PC-3 (cell line): ENCODE data around the gene IL3RA. TPM values are rescaled to one million over a fixed set of nuclear protein-coding genes. Genes with fewer than 3 reads are reported as not detected.

Experiments used
- ATAC-seq: fragments of 200-7000 bp; cut with Tn5 transposase; 2 replicates; pipeline ENCODE4 v1.9.1; 2020; ENCODE audit warnings: mild to moderate bottlenecking, moderate library complexity
- BruUV-seq: library from RNA; stranded (reverse); fragments of 400-500 nt; replicated peaks from 2 replicates; lab custom pipeline; 2021; lab: Mats Ljungman, UMichigan
- CTCF ChIA-PET: fragments of 300-600 bp; sonication (Branson Sonifier 250); formaldehyde crosslinking; loops from one replicate; lab custom pipeline; 2022; ENCODE audit warnings: antibody characterized with exemption; lab: Charles Lee
- POLR2A ChIA-PET: fragments of 300-600 bp; sonication (Branson Sonifier 250); formaldehyde crosslinking; loops from one replicate; lab custom pipeline; 2022; ENCODE audit warnings: antibody characterized with exemption; ENCODE audit not compliant: unreplicated experiment; lab: Charles Lee
- DNase-seq: peaks from one replicate; pipeline ENCODE4 v3.0.0-alpha.2; 2015
- H2AFZ ChIP-seq: fragments of 300-600 bp; sonication (generic); 2 replicates; pipeline ENCODE4 v1.6.0; 2016; ENCODE audit warnings: antibody characterized with exemption, low read length
- H3F3A ChIP-seq: fragments of 300-600 bp; sonication (generic); one replicate; pipeline ENCODE4 v1.6.0; 2017; ENCODE audit warnings: antibody characterized with exemption, low read length, control low read depth, mild to moderate bottlenecking; ENCODE audit not compliant: unreplicated experiment
- H3K27ac ChIP-seq: fragments of 300-600 bp; sonication (generic); 2 replicates; pipeline ENCODE4 v1.5.1; 2016; ENCODE audit warnings: mild to moderate bottlenecking, low read length
- H3K27me3 ChIP-seq: fragments of 300-600 bp; sonication (generic); 2 replicates; pipeline ENCODE4 v1.6.1; 2016; ENCODE audit warnings: low read length, mixed read lengths
- H3K36me3 ChIP-seq: fragments of 300-600 bp; sonication (generic); 2 replicates; pipeline ENCODE4 v1.6.1; 2016; ENCODE audit warnings: low read depth, mixed run types, low read length, mixed read lengths
- H3K4me1 ChIP-seq: fragments of 300-600 bp; sonication (generic); 2 replicates; pipeline ENCODE4 v1.5.1; 2016; ENCODE audit warnings: low read length; ENCODE audit not compliant: insufficient read depth
- H3K4me2 ChIP-seq: fragments of 300-600 bp; sonication (generic); 2 replicates; pipeline ENCODE4 v1.6.0; 2016; ENCODE audit warnings: low read length
- H3K4me3 ChIP-seq: fragments of 300-600 bp; sonication (generic); 2 replicates; pipeline ENCODE4 v1.5.1; 2016; ENCODE audit warnings: mild to moderate bottlenecking, low read length, mixed read lengths
- H3K79me2 ChIP-seq: fragments of 300-600 bp; sonication (generic); 2 replicates; pipeline ENCODE4 v1.6.1; 2017; ENCODE audit warnings: low read length, mixed read lengths
- H3K9ac ChIP-seq: fragments of 300-600 bp; sonication (generic); 2 replicates; pipeline ENCODE4 v1.6.0; 2016; ENCODE audit warnings: mild to moderate bottlenecking, low read length
- H3K9me2 ChIP-seq: fragments of 300-600 bp; sonication (generic); replicated peaks from 2 replicates; pipeline ENCODE4 v1.6.1; 2016; ENCODE audit warnings: mixed run types, low read length, mixed read lengths
- H3K9me3 ChIP-seq: fragments of 300-600 bp; sonication (generic); 2 replicates; pipeline ENCODE4 v1.6.1; 2016; ENCODE audit warnings: low read length, mixed read lengths
- H4K20me1 ChIP-seq: fragments of 300-600 bp; sonication (generic); 2 replicates; pipeline ENCODE4 v1.6.1; 2016; ENCODE audit warnings: low read length, mixed read lengths
- EZH2 ChIP-seq: fragments of 300-600 bp; sonication (generic); IDR thresholded peaks from one replicate; pipeline ENCODE4 v1.6.1; 2017; ENCODE audit warnings: antibody characterized with exemption, mild to moderate bottlenecking, low read length; ENCODE audit not compliant: unreplicated experiment
- EZH2phosphoT487 ChIP-seq: fragments of 300-600 bp; sonication (generic); IDR thresholded peaks from 2 replicates; pipeline ENCODE4 v1.6.1; 2018; ENCODE audit warnings: mild to moderate bottlenecking, antibody characterized with exemption, low read length, borderline replicate concordance
- intact Hi-C: fragments of 100-400 bp; cut with micrococcal nuclease; formaldehyde crosslinking; loops from 2 replicates; pipeline ENCODE4 v1.9.0; 2023
- total RNA-seq: library from RNA; depleted of rRNA; stranded (reverse); fragments of >200 nt; gene quantifications from 2 replicates; pipeline ENCODE4 v1.2.3, GENCODE V29; 2014
- TF ChIP-seq, protein P1 (sequence below): fragments of 300-600 bp; sonication (generic); conservative IDR thresholded peaks from 2 replicates; pipeline ENCODE4 v1.5.1; 2017; ENCODE audit warnings: antibody characterized with exemption, low read depth, mild to moderate bottlenecking, low read length

The IL3RA gene
- total RNA-seq, 1 experiment from 2014 or later, result not detected

DNA sequence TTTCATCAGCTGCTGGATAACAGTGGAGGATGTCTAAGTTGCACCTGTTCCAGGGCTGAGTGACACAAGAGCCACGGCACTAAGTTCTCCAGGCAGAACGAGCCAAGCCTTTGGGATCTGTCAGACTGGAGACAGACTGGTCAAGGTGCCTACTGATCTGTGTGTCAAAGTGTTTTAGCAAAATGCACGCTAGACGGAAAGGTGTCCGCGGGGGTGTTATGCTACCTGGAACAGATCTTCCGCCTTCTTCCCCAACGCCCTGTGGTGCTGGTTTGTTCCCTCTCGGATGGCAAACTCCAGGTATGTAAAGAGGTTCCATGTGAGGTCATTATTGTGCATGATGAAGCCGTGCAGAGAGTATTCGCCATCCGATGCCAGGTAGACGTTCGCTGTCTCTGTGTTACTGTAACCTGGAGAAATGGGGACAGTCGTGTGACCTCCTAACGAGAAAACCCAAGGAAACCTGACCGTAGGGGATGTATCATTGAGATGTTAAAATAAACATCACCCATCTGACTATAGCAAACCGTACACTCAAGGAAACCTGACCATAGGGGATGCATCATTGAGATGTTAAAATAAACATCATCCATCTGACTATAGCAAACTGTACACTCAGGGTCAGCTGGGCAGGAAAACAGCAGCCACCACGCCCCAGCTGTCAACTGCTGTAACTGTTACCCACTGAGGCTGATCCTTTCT, 85.0 kb downstream of the IL3RA start:
- Histone ChIP-seq H3F3A (no peaks in the 10 kb centered on the region), H3K27me3 (no peaks in the 10 kb centered on the region), H3K79me2 (no peaks in the 10 kb centered on the region), H3K4me3 (no peak overlapping the region), H4K20me1 (no peaks in the 10 kb centered on the region), H3K9me3 (no peaks in the 10 kb centered on the region), H3K4me1 (peaks cover 8% of the 10 kb centered on the region; the same call in 1 of the 2 replicates), H3K9ac (no peak overlapping the region), H3K27ac (no peak overlapping the region), H3K4me2 (no peak overlapping the region), H3K36me3 (peaks cover 8% of the 10 kb centered on the region; the same call in 1 of the 2 replicates), H3K9me2 (no peaks in the 10 kb centered on the region), H2AFZ (no peak overlapping the region)
- ChIA-PET POLR2A (no interaction called here), CTCF (no interaction called here)
- TF ChIP-seq, protein P1, sequence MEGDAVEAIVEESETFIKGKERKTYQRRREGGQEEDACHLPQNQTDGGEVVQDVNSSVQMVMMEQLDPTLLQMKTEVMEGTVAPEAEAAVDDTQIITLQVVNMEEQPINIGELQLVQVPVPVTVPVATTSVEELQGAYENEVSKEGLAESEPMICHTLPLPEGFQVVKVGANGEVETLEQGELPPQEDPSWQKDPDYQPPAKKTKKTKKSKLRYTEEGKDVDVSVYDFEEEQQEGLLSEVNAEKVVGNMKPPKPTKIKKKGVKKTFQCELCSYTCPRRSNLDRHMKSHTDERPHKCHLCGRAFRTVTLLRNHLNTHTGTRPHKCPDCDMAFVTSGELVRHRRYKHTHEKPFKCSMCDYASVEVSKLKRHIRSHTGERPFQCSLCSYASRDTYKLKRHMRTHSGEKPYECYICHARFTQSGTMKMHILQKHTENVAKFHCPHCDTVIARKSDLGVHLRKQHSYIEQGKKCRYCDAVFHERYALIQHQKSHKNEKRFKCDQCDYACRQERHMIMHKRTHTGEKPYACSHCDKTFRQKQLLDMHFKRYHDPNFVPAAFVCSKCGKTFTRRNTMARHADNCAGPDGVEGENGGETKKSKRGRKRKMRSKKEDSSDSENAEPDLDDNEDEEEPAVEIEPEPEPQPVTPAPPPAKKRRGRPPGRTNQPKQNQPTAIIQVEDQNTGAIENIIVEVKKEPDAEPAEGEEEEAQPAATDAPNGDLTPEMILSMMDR, result no peak
- BruUV-seq, result no TSS peak
- DNase-seq (no peak), ATAC-seq (no peak)
- intact Hi-C loops, result no loop called here

DNA sequence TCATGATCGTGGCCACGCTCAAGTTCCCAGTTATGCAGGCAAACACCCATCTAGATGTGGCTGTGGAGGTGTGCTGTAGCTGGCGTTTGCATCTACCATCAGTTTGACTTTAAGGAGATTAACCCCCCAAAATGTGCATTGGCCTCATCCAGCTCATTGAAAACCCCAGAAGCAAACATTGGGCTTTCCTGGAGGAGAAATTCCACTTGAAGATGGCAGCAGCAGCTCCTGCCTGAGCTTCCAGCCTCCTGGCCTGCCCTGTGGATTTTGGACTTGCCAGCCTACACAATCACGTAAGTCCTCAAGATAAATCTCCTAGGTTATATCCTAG, 85.5 kb downstream of the IL3RA start:
- Histone ChIP-seq H2AFZ (no peak overlapping the region), H3K4me2 (no peak overlapping the region), H3K79me2 (no peaks in the 10 kb centered on the region), H3K9me2 (no peaks in the 10 kb centered on the region), H3K4me1 (peaks cover 8% of the 10 kb centered on the region; the same call in 1 of the 2 replicates), H3K4me3 (no peak overlapping the region), H3K9ac (no peak overlapping the region), H3F3A (no peaks in the 10 kb centered on the region), H3K9me3 (no peaks in the 10 kb centered on the region), H4K20me1 (no peaks in the 10 kb centered on the region), H3K27me3 (no peaks in the 10 kb centered on the region), H3K27ac (no peak overlapping the region), H3K36me3 (peaks cover 8% of the 10 kb centered on the region; the same call in 1 of the 2 replicates)
- DNase-seq (no peak), ATAC-seq (no peak)
- ChIA-PET CTCF (no interaction called here), POLR2A (no interaction called here)
- intact Hi-C loops, result no loop called here
- no TSS peak for BruUV-seq
- no peak for TF ChIP-seq EZH2phosphoT487
- TF ChIP-seq EZH2, result no peak
- TF ChIP-seq, protein P1, result no peak

DNA sequence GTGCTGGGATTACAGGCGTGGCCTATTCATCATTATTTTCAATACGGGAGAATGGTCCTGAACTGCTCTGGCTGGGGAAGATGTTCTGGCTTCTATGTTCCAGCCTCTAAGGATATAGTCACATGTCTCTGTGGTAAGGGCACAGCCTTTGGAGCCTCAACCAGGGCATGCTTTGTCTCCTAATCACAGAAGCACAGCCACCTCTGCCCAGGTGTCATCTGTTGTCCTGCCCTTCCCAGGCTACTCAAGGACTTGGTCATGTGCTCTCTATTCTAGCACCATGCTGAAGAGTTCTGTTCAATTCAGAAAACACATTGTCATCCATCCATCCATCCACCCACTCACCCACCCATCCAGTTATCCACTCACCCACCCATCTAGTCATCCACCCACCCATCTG, 86.6 kb downstream of the IL3RA start:
- Histone ChIP-seq H3K36me3 (peaks cover 8% of the 10 kb centered on the region; the same call in 1 of the 2 replicates), H3K9me3 (no peaks in the 10 kb centered on the region), H3K9me2 (no peaks in the 10 kb centered on the region), H3K79me2 (no peaks in the 10 kb centered on the region), H4K20me1 (no peaks in the 10 kb centered on the region), H3K4me3 (no peak overlapping the region), H3K4me2 (no peak overlapping the region), H3K9ac (no peak overlapping the region), H3K27me3 (no peaks in the 10 kb centered on the region), H3F3A (no peaks in the 10 kb centered on the region), H3K4me1 (peaks cover 8% of the 10 kb centered on the region; the same call in 1 of the 2 replicates), H2AFZ (no peak overlapping the region), H3K27ac (no peak overlapping the region)
- TF ChIP-seq EZH2phosphoT487 (no peak), EZH2 (no peak)
- TF ChIP-seq, protein P1, result no peak
- ChIA-PET POLR2A (no interaction called here), CTCF (no interaction called here)
- intact Hi-C loops, result no loop called here
- BruUV-seq, result no TSS peak
- no peak for DNase-seq
- ATAC-seq, result no peak
